ENCODE data around the gene PCDH12.

Gene PCDH12

GRCh38 chr5:141910271-141910673, 47.7 kb downstream of the PCDH12 start:
- DNase-seq (ENCODE audit: extremely low read depth in 1 of 2, low read depth in 1 of 2), result no peak

GRCh38 chr5:141909212-141909611, 48.8 kb downstream of the PCDH12 start:
- DNase-seq (ENCODE audit: extremely low read depth in 1 of 2, low read depth in 1 of 2), result no peak

- DNase-seq (ENCODE audit: extremely low read depth in 1 of 2, low read depth in 1 of 2), result no peak
Observed at GRCh38 chr5:141908796-141909195, 49.2 kb downstream of the PCDH12 start.

GRCh38 chr5:141906972-141907371, 51.0 kb downstream of the PCDH12 start:
- DNase-seq (ENCODE audit: extremely low read depth in 1 of 2, low read depth in 1 of 2), result no peak

DNA sequence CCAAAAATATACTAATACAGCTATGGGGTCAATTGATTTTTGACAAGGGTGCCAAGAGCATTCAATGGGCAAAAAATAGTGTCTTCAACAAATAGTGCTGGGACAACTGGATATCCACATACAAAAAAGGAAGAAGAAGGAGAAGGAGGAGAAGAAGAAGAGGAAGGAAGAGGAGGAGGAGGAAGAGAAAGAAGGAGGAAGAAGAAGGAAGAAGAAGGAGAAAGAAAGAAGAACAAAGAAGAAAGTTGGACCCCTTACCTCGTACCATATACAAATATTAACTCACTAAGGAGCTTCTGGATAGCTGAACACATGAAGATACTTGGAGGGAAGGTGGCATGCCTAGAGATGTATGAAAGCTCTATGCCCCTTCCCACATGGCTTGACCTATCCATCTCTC, 51.5 kb downstream of the PCDH12 start:
- no peak for DNase-seq (ENCODE audit: extremely low read depth in 1 of 2, low read depth in 1 of 2)

- DNase-seq (ENCODE audit: extremely low read depth in 1 of 2, low read depth in 1 of 2), result no peak
Observed at GRCh38 chr5:141904551-141904950, 53.5 kb downstream of the PCDH12 start.

- no peak for DNase-seq (ENCODE audit: extremely low read depth in 1 of 2, low read depth in 1 of 2)
Observed at GRCh38 chr5:141903261-141903660, 54.7 kb downstream of the PCDH12 start.

DNA sequence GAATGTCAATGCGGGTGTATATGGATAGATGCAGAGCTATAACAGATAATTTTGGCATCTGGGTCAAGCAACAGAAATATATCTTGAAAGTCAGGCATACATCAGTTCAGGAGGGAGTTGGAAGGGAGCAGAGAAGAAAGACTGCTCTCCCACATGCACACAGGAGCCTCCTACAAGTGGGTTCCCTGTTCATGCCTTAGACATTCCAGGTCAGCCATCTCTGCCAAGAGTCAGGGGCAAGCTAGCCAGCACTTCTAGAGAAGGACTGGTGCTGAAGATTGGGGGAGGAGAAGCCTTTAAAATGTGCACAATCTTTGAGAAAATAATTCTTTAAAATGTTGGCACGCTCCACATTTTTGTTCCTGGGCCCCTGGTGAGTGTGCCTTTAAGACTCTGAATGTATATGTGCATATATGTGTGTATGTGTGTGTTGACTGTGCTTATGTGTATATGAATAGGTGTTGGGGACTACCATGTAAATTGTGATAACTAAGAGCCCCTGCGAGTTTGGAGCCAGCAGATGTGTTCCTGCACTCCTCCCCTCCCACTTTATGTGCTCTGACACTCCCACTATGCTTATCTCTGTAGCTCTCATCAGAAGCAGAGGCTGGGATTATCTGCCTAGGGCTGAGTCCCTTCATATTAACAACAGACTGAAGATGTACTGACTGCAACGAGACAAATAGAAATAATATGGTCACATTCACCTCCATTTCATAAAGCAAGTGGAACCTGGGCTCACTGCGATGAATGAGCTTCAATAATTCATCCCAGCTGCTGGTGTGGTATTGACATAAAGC, 55.8 kb downstream of the PCDH12 start:
- no peak for DNase-seq (ENCODE audit: extremely low read depth in 1 of 2, low read depth in 1 of 2)

DNA sequence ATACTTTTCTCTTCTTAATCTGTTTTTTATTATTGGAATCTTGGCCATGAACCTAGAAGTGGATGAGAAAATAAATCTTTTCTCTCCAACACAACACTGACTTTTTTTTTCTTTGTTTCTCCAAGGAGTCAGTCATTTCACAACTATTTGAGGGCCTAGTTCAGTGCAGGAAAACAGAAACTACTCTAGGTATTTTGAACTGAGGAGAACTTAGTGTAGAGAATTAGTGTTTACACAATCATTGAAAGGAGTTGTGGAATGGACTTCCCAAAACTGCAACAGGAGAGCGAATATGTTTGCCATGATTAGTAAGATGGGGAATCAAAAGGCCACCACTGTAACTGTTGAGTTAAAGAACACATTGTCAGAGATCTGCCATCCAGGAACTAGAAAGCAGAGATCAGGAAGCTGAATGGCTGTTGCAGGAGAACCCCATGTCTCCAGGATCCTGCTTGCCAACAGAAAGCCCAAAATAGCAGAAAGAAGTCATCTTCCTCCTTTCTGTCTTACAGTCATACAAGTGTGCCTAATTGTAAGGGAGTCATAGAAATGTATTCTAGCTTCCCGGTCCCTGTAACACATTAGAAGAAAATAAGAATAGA, 59.5 kb downstream of the PCDH12 start:
- DNase-seq (ENCODE audit: extremely low read depth in 1 of 2, low read depth in 1 of 2), result no peak

DNA sequence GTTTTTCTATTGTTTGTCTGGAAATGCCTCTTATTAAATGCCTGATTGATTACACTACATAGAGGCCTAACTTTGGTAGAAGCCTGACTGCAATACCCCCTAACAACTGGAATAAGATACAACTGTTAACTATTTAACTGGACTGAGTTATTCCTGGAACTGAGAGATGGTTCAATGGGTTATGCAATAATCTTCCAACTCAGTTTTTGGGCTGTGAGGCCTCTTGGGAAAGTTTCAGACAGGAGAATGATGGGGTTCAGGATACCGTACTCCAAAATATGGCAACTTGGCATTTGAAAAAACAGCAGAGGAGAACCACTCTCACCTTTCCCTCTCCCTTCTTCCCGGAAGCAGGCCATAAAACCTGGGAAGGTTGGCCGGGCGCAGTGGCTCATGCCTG, 60.6 kb downstream of the PCDH12 start:
- DNase-seq (ENCODE audit: extremely low read depth in 1 of 2, low read depth in 1 of 2), result no peak
